ENCODE data around the gene PBXIP1.
"Not testable (repeated sequence)": the region's sequence is repeated elsewhere in the genome, so short reads cannot be mapped to it uniquely, and the experiment has no call there.

The PBXIP1 gene

DNA sequence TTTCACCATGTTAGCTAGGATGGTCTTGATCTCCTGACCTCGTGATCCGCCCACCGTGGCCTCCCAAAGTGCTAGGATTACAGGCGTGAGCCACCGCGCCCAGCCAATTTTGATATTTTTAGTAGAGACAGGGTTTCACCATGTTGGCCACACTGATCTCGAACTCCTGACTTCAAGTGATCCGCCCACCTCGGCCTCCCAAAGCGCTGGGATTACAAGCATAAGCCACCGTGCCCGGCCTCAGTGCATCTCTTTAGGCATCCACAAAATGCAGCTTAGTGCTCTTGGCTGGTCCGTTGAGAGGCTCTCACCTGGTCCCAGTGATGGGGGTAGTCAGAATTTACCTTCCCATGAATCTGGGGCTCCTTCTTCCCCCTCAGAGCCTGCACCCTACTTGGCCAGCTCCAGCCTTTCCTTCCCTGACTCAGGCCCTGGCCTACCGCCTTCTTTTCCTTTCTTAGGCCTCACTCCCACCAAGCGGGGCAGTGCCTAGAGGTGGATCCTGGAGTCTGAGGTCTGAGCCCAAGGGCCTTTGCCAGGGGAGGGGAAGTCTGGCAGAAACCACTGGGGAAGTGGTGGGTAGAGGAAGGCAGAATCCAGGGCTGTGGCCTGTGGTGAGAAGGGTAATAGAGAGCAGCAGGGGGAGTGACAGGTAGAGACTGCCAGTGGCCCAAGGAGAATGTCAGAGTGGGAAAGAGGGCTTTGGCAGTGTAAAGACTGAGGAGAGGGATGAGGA is 41.2 kb upstream of the PBXIP1 start:
- no peak overlapping the region for H2AK5ac ChIP-seq (ENCODE audit: low read length, severe bottlenecking)
- peak overlapping the region in 1 of 2 experiments; percentile 51 for H3K4ac ChIP-seq (ENCODE audit: low read depth in 1 of 2, low read length in 2 of 2)
- no peak overlapping the region for H3K4me3 ChIP-seq (ENCODE audit: insufficient read depth in 1 of 2, low read depth in 1 of 2, low read length in 2 of 2)
- peaks cover 7% of the 10 kb centered on the region for H3K79me1 ChIP-seq (replicated peaks; ENCODE audit: low read length, poor library complexity, severe bottlenecking)
- no peak overlapping the region for H3K27ac ChIP-seq (ENCODE audit: low read length, poor library complexity, severe bottlenecking)
- H3K27me3 ChIP-seq (ENCODE audit: control insufficient read depth in 1 of 2, insufficient read depth in 1 of 2, low read length in 2 of 2) = no peaks in the 10 kb centered on the region
- no peak overlapping the region for H2BK15ac ChIP-seq (ENCODE audit: low read depth, poor library complexity, severe bottlenecking)
- peaks cover 3 to 10% of the 10 kb centered on the region in 2 experiments for H3K36me3 ChIP-seq (ENCODE audit: control insufficient read depth in 1 of 2, insufficient read depth in 2 of 2, low read depth in 1 of 2, low read length in 2 of 2)
- H3K9ac ChIP-seq (ENCODE audit: low read length) = no peak overlapping the region
- H4K8ac ChIP-seq (ENCODE audit: low read length) = no peak overlapping the region
- H3K4me1 ChIP-seq (ENCODE audit: control insufficient read depth, insufficient read depth, low read depth, low read length) = peaks cover 30% of the 10 kb centered on the region
- no peak overlapping the region for H3K4me2 ChIP-seq (ENCODE audit: low read length, poor library complexity, severe bottlenecking)
- peak overlapping the region in 1 of 2 experiments; percentile 24 for H2BK12ac ChIP-seq (ENCODE audit: low read length in 2 of 2)
- H2BK120ac ChIP-seq (ENCODE audit: low read depth, low read length) = no peak overlapping the region
- H4K91ac ChIP-seq (ENCODE audit: low read length) = no peak overlapping the region
- 90% methylated on average over 15 of the region's 15 CpGs for WGBS
- H3K18ac ChIP-seq (ENCODE audit: low read depth in 1 of 2, low read length in 2 of 2) = no peak overlapping the region
- DNase-seq = no peak
- H3K9me3 ChIP-seq (ENCODE audit: control insufficient read depth, low read length) = no peaks in the 10 kb centered on the region
- H2BK5ac ChIP-seq (ENCODE audit: low read depth, low read length, poor library complexity, severe bottlenecking) = no peak overlapping the region
- H3K23ac ChIP-seq (ENCODE audit: low read length in 2 of 2) = no peak overlapping the region
- H3K14ac ChIP-seq (ENCODE audit: low read length in 2 of 2) = no peak overlapping the region
- no peak overlapping the region for H2AFZ ChIP-seq (ENCODE audit: low read depth, low read length)

DNA sequence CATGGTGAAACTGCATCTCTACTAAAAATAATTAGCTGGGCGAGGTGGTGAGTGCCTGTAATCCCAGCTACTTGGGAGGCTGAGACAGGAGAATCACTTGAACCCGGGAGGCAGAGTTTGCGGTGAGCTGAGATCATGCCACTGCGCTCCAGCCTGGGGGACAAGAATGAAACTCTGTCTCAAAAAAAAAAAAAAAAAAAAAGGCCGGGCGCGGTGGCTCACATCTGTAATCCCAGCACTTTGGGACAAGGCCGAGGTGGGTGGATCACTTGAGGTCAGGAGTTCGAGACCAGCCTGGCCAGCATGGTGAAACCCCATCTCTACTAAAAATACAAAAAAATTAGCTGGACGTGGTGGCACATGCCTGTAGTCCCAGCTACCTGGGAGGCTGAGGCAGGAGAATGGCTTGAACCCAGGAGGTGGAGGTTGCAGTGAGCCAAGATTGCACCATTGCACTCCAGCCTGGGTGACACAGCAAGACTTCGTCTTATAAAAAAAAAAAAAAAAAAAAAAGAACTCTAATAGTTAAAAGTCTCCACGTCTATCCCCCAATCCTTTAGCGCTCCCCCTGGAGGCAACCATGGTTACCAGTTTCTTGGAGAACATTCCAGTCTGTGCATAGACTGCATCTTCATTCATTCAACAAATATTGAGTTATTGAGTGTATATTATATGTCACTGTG is 39.5 kb upstream of the PBXIP1 start:
- H2BK12ac ChIP-seq (ENCODE audit: low read length in 2 of 2); H2BK120ac ChIP-seq (ENCODE audit: low read depth, low read length); H3K23ac ChIP-seq (ENCODE audit: low read length in 2 of 2); H3K4ac ChIP-seq (ENCODE audit: low read depth in 1 of 2, low read length in 2 of 2); H2BK15ac ChIP-seq (ENCODE audit: low read depth, poor library complexity, severe bottlenecking); H3K18ac ChIP-seq (ENCODE audit: low read depth in 1 of 2, low read length in 2 of 2); H3K14ac ChIP-seq (ENCODE audit: low read length in 2 of 2); H3K27ac ChIP-seq (ENCODE audit: low read length, poor library complexity, severe bottlenecking); H2BK5ac ChIP-seq (ENCODE audit: low read depth, low read length, poor library complexity, severe bottlenecking); H4K91ac ChIP-seq (ENCODE audit: low read length); H3K4me2 ChIP-seq (ENCODE audit: low read length, poor library complexity, severe bottlenecking); H3K27me3 ChIP-seq (ENCODE audit: control insufficient read depth in 1 of 2, insufficient read depth in 1 of 2, low read length in 2 of 2); H3K79me1 ChIP-seq (replicated peaks; ENCODE audit: low read length, poor library complexity, severe bottlenecking); H4K8ac ChIP-seq (ENCODE audit: low read length); H2AFZ ChIP-seq (ENCODE audit: low read depth, low read length); H3K4me3 ChIP-seq (ENCODE audit: insufficient read depth in 1 of 2, low read depth in 1 of 2, low read length in 2 of 2); H2AK5ac ChIP-seq (ENCODE audit: low read length, severe bottlenecking); H3K9me3 ChIP-seq (ENCODE audit: control insufficient read depth, low read length): not testable (repeated sequence)
- peak overlapping the region; percentile 30 for H3K9ac ChIP-seq (ENCODE audit: low read length)
- H3K36me3 ChIP-seq (ENCODE audit: control insufficient read depth in 1 of 2, insufficient read depth in 2 of 2, low read depth in 1 of 2, low read length in 2 of 2) = peaks cover 10 to 14% of the 10 kb centered on the region in 2 experiments
- DNase-seq = peak; percentile 89
- peaks cover 27% of the 10 kb centered on the region for H3K4me1 ChIP-seq (ENCODE audit: control insufficient read depth, insufficient read depth, low read depth, low read length)
- 71% methylated on average over 5 of the region's 13 CpGs for WGBS

DNA sequence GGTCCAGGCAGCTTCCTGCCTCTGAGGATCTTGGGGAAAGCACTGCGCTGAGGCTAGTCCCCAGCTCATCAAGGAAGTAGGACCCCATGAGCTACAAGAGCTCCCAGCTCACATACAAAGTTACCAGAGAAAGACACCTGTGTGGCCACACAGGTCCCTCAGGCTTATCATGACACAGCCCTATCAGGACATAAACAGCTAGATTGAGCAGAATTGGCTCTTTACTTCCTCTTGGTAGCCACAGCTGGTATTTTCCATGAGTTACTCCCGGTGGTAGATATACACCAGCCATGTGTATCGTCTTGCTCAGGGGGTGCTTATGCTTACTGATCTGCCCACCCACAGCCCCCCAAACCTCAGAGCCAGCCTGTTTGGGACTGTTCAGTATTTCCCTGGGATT is 38.7 kb upstream of the PBXIP1 start:
- no peak overlapping the region for H3K23ac ChIP-seq (ENCODE audit: low read length in 2 of 2)
- H3K79me1 ChIP-seq (replicated peaks; ENCODE audit: low read length, poor library complexity, severe bottlenecking) = peaks cover 14% of the 10 kb centered on the region
- no peak overlapping the region for H4K8ac ChIP-seq (ENCODE audit: low read length)
- no peaks in the 10 kb centered on the region for H3K9me3 ChIP-seq (ENCODE audit: control insufficient read depth, low read length)
- H2BK120ac ChIP-seq (ENCODE audit: low read depth, low read length) = no peak overlapping the region
- H3K27ac ChIP-seq (ENCODE audit: low read length, poor library complexity, severe bottlenecking) = no peak overlapping the region
- H3K18ac ChIP-seq (ENCODE audit: low read depth in 1 of 2, low read length in 2 of 2) = no peak overlapping the region
- no peak overlapping the region for H3K4me3 ChIP-seq (ENCODE audit: insufficient read depth in 1 of 2, low read depth in 1 of 2, low read length in 2 of 2)
- H3K14ac ChIP-seq (ENCODE audit: low read length in 2 of 2) = no peak overlapping the region
- no peak overlapping the region for H2AFZ ChIP-seq (ENCODE audit: low read depth, low read length)
- peaks cover 18 to 23% of the 10 kb centered on the region in 2 experiments for H3K36me3 ChIP-seq (ENCODE audit: control insufficient read depth in 1 of 2, insufficient read depth in 2 of 2, low read depth in 1 of 2, low read length in 2 of 2)
- H2BK5ac ChIP-seq (ENCODE audit: low read depth, low read length, poor library complexity, severe bottlenecking) = no peak overlapping the region
- H3K4ac ChIP-seq (ENCODE audit: low read depth in 1 of 2, low read length in 2 of 2) = peak overlapping the region in 1 of 2 experiments; percentile 62
- H2BK15ac ChIP-seq (ENCODE audit: low read depth, poor library complexity, severe bottlenecking) = no peak overlapping the region
- H2BK12ac ChIP-seq (ENCODE audit: low read length in 2 of 2) = no peak overlapping the region
- peak overlapping the region; percentile 36 for H2AK5ac ChIP-seq (ENCODE audit: low read length, severe bottlenecking)
- DNase-seq = no peak
- peaks cover 24% of the 10 kb centered on the region for H3K4me1 ChIP-seq (ENCODE audit: control insufficient read depth, insufficient read depth, low read depth, low read length)
- no peak overlapping the region for H4K91ac ChIP-seq (ENCODE audit: low read length)
- no peak overlapping the region for H3K9ac ChIP-seq (ENCODE audit: low read length)
- 95% methylated on average over 3 of the region's 3 CpGs for WGBS
- no peaks in the 10 kb centered on the region for H3K27me3 ChIP-seq (ENCODE audit: control insufficient read depth in 1 of 2, insufficient read depth in 1 of 2, low read length in 2 of 2)
- no peak overlapping the region for H3K4me2 ChIP-seq (ENCODE audit: low read length, poor library complexity, severe bottlenecking)

- 97% methylated on average over 1 of the region's 1 CpG for WGBS
Measured at GRCh38 chr1:154994269-154994587, 38.3 kb upstream of the PBXIP1 start.

More at GRCh38 chr1:154994269-154994587, 38.3 kb upstream of the PBXIP1 start:
- Histone ChIP-seq H2AFZ (ENCODE audit: low read depth, low read length) (no peak overlapping the region), H3K9ac (ENCODE audit: low read length) (no peak overlapping the region), H3K14ac (ENCODE audit: low read length in 2 of 2) (no peak overlapping the region), H2BK120ac (ENCODE audit: low read depth, low read length) (no peak overlapping the region), H3K27ac (ENCODE audit: low read length, poor library complexity, severe bottlenecking) (no peak overlapping the region), H3K4me1 (ENCODE audit: control insufficient read depth, insufficient read depth, low read depth, low read length) (peaks cover 24% of the 10 kb centered on the region), H2AK5ac (ENCODE audit: low read length, severe bottlenecking) (no peak overlapping the region), H3K79me1 (replicated peaks; ENCODE audit: low read length, poor library complexity, severe bottlenecking) (peaks cover 18% of the 10 kb centered on the region), H3K36me3 (ENCODE audit: control insufficient read depth in 1 of 2, insufficient read depth in 2 of 2, low read depth in 1 of 2, low read length in 2 of 2) (peaks cover 22 to 26% of the 10 kb centered on the region in 2 experiments), H2BK15ac (ENCODE audit: low read depth, poor library complexity, severe bottlenecking) (no peak overlapping the region), H2BK5ac (ENCODE audit: low read depth, low read length, poor library complexity, severe bottlenecking) (no peak overlapping the region), H3K18ac (ENCODE audit: low read depth in 1 of 2, low read length in 2 of 2) (no peak overlapping the region), H4K8ac (ENCODE audit: low read length) (no peak overlapping the region), H3K4me3 (ENCODE audit: insufficient read depth in 1 of 2, low read depth in 1 of 2, low read length in 2 of 2) (no peak overlapping the region), H4K91ac (ENCODE audit: low read length) (no peak overlapping the region), H3K4ac (ENCODE audit: low read depth in 1 of 2, low read length in 2 of 2) (no peak overlapping the region), H3K23ac (ENCODE audit: low read length in 2 of 2) (no peak overlapping the region), H3K4me2 (ENCODE audit: low read length, poor library complexity, severe bottlenecking) (no peak overlapping the region), H2BK12ac (ENCODE audit: low read length in 2 of 2) (no peak overlapping the region), H3K27me3 (ENCODE audit: control insufficient read depth in 1 of 2, insufficient read depth in 1 of 2, low read length in 2 of 2) (no peaks in the 10 kb centered on the region), H3K9me3 (ENCODE audit: control insufficient read depth, low read length) (no peaks in the 10 kb centered on the region)
- DNase-seq = no peak

Data from mesenchymal stem cell (in vitro differentiated cells and primary cell).